Measurements from ENCODE around the gene CYP2S1.

- TF ChIP-seq CTCF (conservative IDR thresholded peaks at IDR 0.05; ENCODE audit: low read length) (no peak), EZH2phosphoT487 (IDR thresholded peaks at IDR 0.05; ENCODE audit: borderline replicate concordance) (no peak)
These were observed 47.0 kb downstream of the CYP2S1 start for GRCh38 chr19:41239961-41240574.
